ENCODE results near the gene ICA1. TPM values are rescaled to one million over a fixed set of nuclear protein-coding genes. Genes with fewer than 3 reads are reported as not detected.

ICA1 gene
- total and polyA plus RNA-seq, 10 donors = 9.6 to 45.7 (median 27.0) TPM

- no peak for TF ChIP-seq CTCF (IDR thresholded peaks at IDR 0.05 in 8 of 11, conservative IDR thresholded peaks at IDR 0.05 in 3 of 11)
- no peak for TF ChIP-seq POLR2AphosphoS5 (IDR thresholded peaks at IDR 0.05)
- no peak for TF ChIP-seq POLR2A (IDR thresholded peaks at IDR 0.05)
- no peak overlapping the region for H3K27ac ChIP-seq
- 76 to 95% (median 81%) methylated on average over 1 of the region's 1 CpG for WGBS, 5 donors
- no peak for DNase-seq
- H3K4me1 ChIP-seq = peaks cover 0 to 18% (median 0%) of the 10 kb centered on the region in 6 donors
- no peaks in the 10 kb centered on the region for H3K9me3 ChIP-seq
- no peaks in the 10 kb centered on the region for H3K27me3 ChIP-seq (replicated peaks in 1 of 7)
- H3K36me3 ChIP-seq = no peaks in the 10 kb centered on the region
- intact Hi-C loops (cut with DNase I; ENCODE audit: low total_unique reads) = no loop called here
- no peak overlapping the region for H3K4me3 ChIP-seq
These were observed 92.8 kb downstream of the ICA1 start for GRCh38 chr7:8169171-8169570.

GRCh38 chr7:8168336-8168735 is 93.6 kb downstream of the ICA1 start:
- DNase-seq = no peak
- TF ChIP-seq CTCF (IDR thresholded peaks at IDR 0.05 in 8 of 11, conservative IDR thresholded peaks at IDR 0.05 in 3 of 11) (no peak), POLR2A (IDR thresholded peaks at IDR 0.05) (no peak), POLR2AphosphoS5 (IDR thresholded peaks at IDR 0.05) (no peak)
- no peaks in the 10 kb centered on the region for H3K36me3 ChIP-seq
- H3K27ac ChIP-seq = no peak overlapping the region
- no peak overlapping the region for H3K4me3 ChIP-seq
- peaks cover 0 to 10% (median 0%) of the 10 kb centered on the region in 6 donors for H3K4me1 ChIP-seq
- H3K27me3 ChIP-seq (replicated peaks in 1 of 7) = no peaks in the 10 kb centered on the region
- intact Hi-C loops (cut with DNase I; ENCODE audit: low total_unique reads) = no loop called here
- WGBS, 5 donors = 82 to 90% (median 85%) methylated on average over 3 of the region's 3 CpGs
- H3K9me3 ChIP-seq = no peaks in the 10 kb centered on the region

DNA sequence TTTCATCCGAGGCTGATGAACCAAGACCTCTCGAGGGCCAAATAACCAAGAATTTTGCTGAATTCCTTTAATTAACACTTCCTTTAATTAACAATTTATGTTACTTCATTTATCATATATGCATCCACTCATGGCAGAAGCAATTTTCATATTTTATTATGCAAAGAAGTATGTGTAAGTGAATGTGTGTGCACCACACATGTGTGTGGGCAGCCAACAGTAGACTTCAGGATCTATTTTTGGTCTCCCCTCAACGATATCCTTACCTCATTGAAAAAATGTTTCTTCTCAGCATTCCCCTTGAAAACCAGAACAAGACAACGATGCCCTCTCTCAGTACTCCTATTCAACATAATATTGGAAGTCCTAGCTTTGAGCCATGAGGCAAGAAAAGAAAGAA is 96.8 kb downstream of the ICA1 start:
- no peaks in the 10 kb centered on the region for H3K36me3 ChIP-seq
- 14 to 67% (median 23%) methylated on average over 4 of the region's 4 CpGs for WGBS, 5 donors
- no peak overlapping the region for H3K27ac ChIP-seq
- H3K9me3 ChIP-seq = no peaks in the 10 kb centered on the region
- H3K4me1 ChIP-seq = no peaks in the 10 kb centered on the region
- TF ChIP-seq POLR2AphosphoS5 (IDR thresholded peaks at IDR 0.05) (no peak), CTCF (IDR thresholded peaks at IDR 0.05 in 8 of 11, conservative IDR thresholded peaks at IDR 0.05 in 3 of 11) (no peak), POLR2A (IDR thresholded peaks at IDR 0.05) (no peak)
- intact Hi-C loops (cut with DNase I; ENCODE audit: low total_unique reads) = no loop called here
- no peak for DNase-seq
- no peaks in the 10 kb centered on the region for H3K27me3 ChIP-seq (replicated peaks in 1 of 7)
- H3K4me3 ChIP-seq = no peak overlapping the region

- intact Hi-C loops (cut with DNase I; ENCODE audit: low total_unique reads) = no loop called here
- H3K4me3 ChIP-seq = no peak overlapping the region
These were observed 99.8 kb downstream of the ICA1 start for GRCh38 chr7:8162181-8162580.

More at GRCh38 chr7:8162181-8162580, 99.8 kb downstream of the ICA1 start:
- 86 to 91% (median 88%) methylated on average over 3 of the region's 3 CpGs for WGBS, 5 donors
- no peaks in the 10 kb centered on the region for H3K4me1 ChIP-seq
- TF ChIP-seq CTCF (IDR thresholded peaks at IDR 0.05 in 8 of 11, conservative IDR thresholded peaks at IDR 0.05 in 3 of 11) (no peak), POLR2AphosphoS5 (IDR thresholded peaks at IDR 0.05) (no peak), POLR2A (IDR thresholded peaks at IDR 0.05) (no peak)
- peaks cover 0 to 6% (median 0%) of the 10 kb centered on the region in 6 donors for H3K36me3 ChIP-seq
- H3K9me3 ChIP-seq = no peaks in the 10 kb centered on the region
- DNase-seq = no peak
- H3K27ac ChIP-seq = no peak overlapping the region
- no peaks in the 10 kb centered on the region for H3K27me3 ChIP-seq (replicated peaks in 1 of 7)

Measured in spleen (tissue), 11 donors.